ENCODE data around the gene ZWINT.
A peak's percentile ranks its signal among the peaks of the same experiment; 100 is the strongest.

ZWINT gene

GRCh38 chr10:56360967-56361612 lies at the start of gene ZWINT:
TSS of gene ZWINT (minus strand) at chr10:56361259. CDS start at chr10:56361236, 23 bp downstream.
- DNase-seq: peak; percentile 97

GRCh38 chr10:56383806-56384205 lies 22.7 kb upstream of the ZWINT start:
- DNase-seq: no peak

GRCh38 chr10:56370217-56371113 lies 9.4 kb upstream of the ZWINT start:
- DNase-seq: no peak

- DNase-seq: no peak
These were observed 484 bp downstream of the ZWINT start for GRCh38 chr10:56360583-56360966.

- no peak for DNase-seq
These were observed 1.2 kb downstream of the ZWINT start for GRCh38 chr10:56359837-56360236.

- no peak for DNase-seq
These were observed 4.0 kb downstream of the ZWINT start for GRCh38 chr10:56357018-56357417.

GRCh38 chr10:56351909-56352630 lies 9.0 kb downstream of the ZWINT start:
- no peak for DNase-seq

- DNase-seq: no peak
These were observed 11.4 kb downstream of the ZWINT start for GRCh38 chr10:56349611-56350010.

- DNase-seq: no peak
These were observed 13.0 kb downstream of the ZWINT start for GRCh38 chr10:56348101-56348500.

- no peak for DNase-seq
These were observed 14.1 kb downstream of the ZWINT start for GRCh38 chr10:56346845-56347415.

- DNase-seq: no peak
These were observed 19.4 kb downstream of the ZWINT start for GRCh38 chr10:56341612-56342011.

- DNase-seq: no peak
These were observed 31.1 kb downstream of the ZWINT start for GRCh38 chr10:56329961-56330360.

GRCh38 chr10:56327118-56327517 lies 33.9 kb downstream of the ZWINT start:
- no peak for DNase-seq

- DNase-seq: peak; percentile 3
These were observed 41.7 kb downstream of the ZWINT start for GRCh38 chr10:56319386-56319785.

GRCh38 chr10:56318816-56319215 lies 42.2 kb downstream of the ZWINT start:
- no peak for DNase-seq

- no peak for DNase-seq
These were observed 43.5 kb downstream of the ZWINT start for GRCh38 chr10:56317603-56318002.

- DNase-seq: no peak
These were observed 44.5 kb downstream of the ZWINT start for GRCh38 chr10:56316603-56317002.

All from activated CD4-positive, alpha-beta T cell treated with anti-CD3 and anti-CD28 coated beads, Interleukin-2, amount 50 U/mL, for 16 hours (primary cell).